ENCODE measurements around the gene HOXD3.

The HOXD3 gene

GRCh38 chr2:176121190-176122051, 35.7 kb upstream of the HOXD3 start:
- DNase-seq: no peak

DNA sequence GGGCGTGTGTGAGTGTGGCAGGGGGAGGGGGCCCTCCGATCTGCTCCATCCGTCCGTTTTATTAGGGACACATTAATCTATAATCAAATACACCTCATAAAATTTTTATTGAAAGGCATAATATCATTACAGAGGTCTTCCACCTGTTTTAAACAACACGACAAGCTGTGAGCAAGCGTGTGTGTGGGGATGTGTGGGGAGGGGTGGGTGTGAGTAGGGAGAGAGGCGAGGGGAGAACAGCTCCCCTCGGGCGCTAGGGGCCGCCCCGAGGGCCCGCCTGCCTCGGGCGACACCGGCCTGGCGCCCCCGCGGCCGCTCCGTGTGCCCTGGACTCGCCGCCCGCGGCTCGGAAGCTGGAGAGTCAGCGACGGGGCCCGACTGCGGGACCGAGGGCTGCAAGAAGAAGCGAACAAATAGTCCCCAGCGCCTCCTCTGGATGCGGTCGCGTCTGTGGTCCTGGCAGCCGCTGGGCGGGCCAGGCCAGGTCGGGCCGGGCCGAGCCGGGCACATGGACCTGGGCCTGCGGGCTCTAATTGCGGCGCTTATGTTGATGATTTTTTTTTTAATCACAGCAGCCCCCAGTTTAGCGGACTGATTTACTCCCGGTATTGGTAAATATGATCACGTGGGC, 34.9 kb upstream of the HOXD3 start:
- no peak for DNase-seq

DNA sequence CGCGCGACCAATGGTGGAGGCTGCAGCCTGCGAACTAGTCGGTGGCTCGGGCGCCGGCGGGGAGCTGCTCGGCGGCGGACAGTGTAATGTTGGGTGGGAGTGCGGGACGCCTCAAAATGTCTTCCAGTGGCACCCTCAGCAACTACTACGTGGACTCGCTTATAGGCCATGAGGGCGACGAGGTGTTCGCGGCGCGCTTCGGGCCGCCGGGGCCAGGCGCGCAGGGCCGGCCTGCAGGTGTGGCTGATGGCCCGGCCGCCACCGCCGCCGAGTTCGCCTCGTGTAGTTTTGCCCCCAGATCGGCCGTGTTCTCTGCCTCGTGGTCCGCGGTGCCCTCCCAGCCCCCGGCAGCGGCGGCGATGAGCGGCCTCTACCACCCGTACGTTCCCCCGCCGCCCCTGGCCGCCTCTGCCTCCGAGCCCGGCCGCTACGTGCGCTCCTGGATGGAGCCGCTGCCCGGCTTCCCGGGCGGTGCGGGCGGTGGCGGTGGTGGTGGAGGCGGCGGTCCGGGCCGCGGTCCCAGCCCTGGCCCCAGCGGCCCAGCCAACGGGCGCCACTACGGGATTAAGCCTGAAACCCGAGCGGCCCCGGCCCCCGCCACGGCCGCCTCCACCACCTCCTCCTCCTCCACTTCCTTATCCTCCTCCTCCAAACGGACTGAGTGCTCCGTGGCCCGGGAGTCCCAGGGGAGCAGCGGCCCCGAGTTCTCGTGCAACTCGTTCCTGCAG, 34.3 kb upstream of the HOXD3 start, which contains the start of gene HOXD9:
Gene HOXD9 (plus strand): TSS at position 37 of the 728 bp plus-strand sequence. CDS start 50 bp downstream, at position 87.
- DNase-seq: no peak

DNA sequence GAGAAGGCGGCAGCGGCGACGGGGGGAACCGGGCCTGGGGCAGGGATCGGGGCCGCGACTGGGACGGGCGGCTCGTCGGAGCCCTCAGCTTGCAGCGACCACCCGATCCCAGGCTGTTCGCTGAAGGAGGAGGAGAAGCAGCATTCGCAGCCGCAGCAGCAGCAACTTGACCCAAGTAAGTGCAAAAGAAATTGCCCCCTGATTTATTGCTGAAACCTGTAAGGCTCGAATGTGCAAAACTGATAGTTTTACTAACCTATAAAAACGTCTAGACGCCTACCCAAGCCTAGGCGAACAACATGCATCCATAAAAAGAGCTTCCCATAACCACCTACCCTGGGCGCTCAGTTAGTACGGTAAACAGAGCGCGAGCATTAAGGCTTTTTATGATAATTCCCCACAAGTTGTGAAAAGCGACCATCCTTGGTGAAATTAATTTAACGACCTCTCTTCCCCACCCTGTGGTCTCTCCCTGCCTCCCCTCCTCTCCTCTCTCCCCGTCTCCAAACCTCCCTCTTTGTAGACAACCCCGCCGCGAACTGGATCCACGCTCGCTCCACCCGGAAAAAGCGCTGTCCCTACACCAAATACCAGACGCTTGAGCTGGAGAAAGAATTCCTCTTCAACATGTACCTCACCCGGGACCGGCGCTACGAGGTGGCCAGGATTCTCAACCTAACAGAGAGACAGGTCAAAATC, 33.5 kb upstream of the HOXD3 start:
- DNase-seq: no peak

- no peak for DNase-seq
Measured at GRCh38 chr2:176124110-176124946, 32.8 kb upstream of the HOXD3 start.

- no peak for DNase-seq
Measured at GRCh38 chr2:176124947-176125771, 31.9 kb upstream of the HOXD3 start.

- DNase-seq: no peak
Measured at GRCh38 chr2:176125772-176126054, 31.4 kb upstream of the HOXD3 start.

GRCh38 chr2:176126929-176127773, 30.0 kb upstream of the HOXD3 start:
- DNase-seq: peak; percentile 21 to 32

GRCh38 chr2:176127774-176128072, 29.4 kb upstream of the HOXD3 start:
- DNase-seq: no peak

DNA sequence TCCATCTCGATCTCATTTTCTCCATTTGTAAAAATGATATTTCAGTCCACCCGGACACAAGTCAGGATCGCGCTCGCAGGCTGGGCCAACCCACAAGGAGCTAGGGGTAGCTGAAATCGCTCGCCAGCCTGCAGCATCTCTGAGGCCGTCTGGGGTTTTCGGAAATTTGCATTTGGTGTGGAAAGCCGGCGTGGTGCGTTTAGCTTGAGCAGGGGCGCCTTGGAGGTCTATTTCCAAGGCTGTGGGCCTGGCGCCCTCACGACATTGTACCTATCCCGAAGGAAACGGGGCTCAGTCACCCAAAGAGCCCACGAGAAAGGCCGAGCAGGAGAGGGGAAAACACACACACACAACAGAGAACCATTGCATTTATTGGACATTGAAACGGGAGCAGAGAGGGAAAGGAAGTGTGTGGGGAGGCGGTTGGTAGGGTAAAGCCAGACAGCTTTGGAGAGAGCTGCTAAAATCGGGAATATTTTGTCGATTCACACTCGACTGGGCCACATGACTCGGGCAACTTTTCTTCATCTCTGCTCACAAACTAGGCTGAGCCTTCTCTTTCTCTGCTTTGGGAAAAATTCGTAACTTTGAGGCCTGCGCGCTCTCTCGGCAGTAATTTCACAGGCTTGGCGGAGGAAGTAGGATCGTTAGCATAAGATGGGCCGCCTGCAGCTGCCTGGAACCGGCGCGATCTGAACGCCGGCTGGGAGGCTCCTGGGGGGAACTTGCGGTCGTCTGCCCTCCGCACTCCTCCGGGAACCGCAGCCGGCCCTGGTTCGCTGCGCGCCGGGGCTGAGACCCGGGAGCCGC, 28.7 kb upstream of the HOXD3 start:
- no peak for DNase-seq

- DNase-seq: no peak
Measured at GRCh38 chr2:176128982-176129796, 27.9 kb upstream of the HOXD3 start, which contains the start of gene HOXD8. Gene HOXD8 (plus strand): TSS chr2:176129705. CDS start chr2:176130367, 662 bp downstream.

GRCh38 chr2:176129813-176130146, 27.3 kb upstream of the HOXD3 start:
- DNase-seq: no peak

DNA sequence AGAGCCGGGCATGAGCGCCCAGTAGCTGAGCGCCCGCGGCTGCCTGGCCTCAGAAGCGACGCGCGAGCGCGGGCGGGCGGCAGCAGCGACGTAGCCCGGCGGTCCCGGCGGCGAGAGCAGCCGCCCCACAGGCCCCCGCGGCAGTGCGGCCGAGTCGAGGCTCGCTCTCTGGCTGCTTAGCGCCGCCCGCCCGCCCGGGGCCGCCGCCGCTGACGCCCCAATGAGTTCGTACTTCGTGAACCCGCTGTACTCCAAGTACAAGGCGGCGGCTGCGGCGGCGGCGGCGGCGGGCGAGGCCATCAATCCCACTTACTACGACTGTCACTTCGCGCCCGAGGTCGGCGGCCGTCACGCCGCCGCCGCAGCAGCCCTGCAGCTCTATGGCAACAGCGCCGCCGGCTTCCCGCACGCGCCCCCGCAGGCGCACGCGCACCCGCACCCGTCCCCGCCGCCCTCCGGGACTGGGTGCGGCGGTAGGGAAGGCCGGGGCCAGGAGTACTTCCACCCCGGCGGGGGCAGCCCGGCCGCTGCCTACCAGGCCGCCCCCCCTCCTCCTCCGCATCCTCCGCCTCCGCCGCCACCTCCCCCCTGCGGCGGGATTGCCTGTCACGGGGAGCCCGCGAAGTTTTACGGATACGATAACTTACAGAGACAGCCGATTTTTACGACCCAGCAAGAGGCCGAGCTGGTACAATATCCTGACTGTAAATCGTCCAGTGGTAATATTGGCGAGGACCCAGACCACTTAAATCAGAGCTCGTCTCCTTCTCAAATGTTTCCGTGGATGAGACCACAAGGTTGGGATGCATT, 26.8 kb upstream of the HOXD3 start:
- DNase-seq: no peak

GRCh38 chr2:176130957-176131847, 25.9 kb upstream of the HOXD3 start:
- peak in 1 of 2 donors; percentile 9 for DNase-seq

GRCh38 chr2:176131848-176132158, 25.3 kb upstream of the HOXD3 start:
- no peak for DNase-seq

GRCh38 chr2:176132205-176133171, 24.6 kb upstream of the HOXD3 start:
- no peak for DNase-seq

All from bone marrow (tissue), 2 donors.